Measurements from ENCODE around the gene KLC3.

- TF ChIP-seq EZH2phosphoT487 (IDR thresholded peaks at IDR 0.05; ENCODE audit: insufficient read depth, low read depth) (no peak), EZH2 (IDR thresholded peaks at IDR 0.05; ENCODE audit: insufficient read depth, poor library complexity, severe bottlenecking) (no peak)
Observed at GRCh38 chr19:45348367-45349125, 8.0 kb downstream of the KLC3 start.

All from GM23248 (cell line).